Body of pancreas (tissue), 4 donors: ENCODE results near the gene FOXP1.

Experiments
- POLR2A ChIP-seq, 3 donors: fragments of 450-650 bp; IDR thresholded peaks; one replicate each; pipeline ENCODE4 v1.6.1; 2016; ENCODE audit warnings: antibody characterized with exemption in 3 of 3, mild to moderate bottlenecking in 2 of 3
- TF ChIP-seq, protein P1 (sequence below), 7 experiments: fragments of 450-650 bp in 4 of 7; fragments of 200-600 bp in 3 of 7; sonication (generic) in 3 of 7; IDR thresholded peaks; one replicate each; pipeline ENCODE4 v1.5.1; 2016 to 2019; ENCODE audit warnings: antibody characterized with exemption in 7 of 7

DNA sequence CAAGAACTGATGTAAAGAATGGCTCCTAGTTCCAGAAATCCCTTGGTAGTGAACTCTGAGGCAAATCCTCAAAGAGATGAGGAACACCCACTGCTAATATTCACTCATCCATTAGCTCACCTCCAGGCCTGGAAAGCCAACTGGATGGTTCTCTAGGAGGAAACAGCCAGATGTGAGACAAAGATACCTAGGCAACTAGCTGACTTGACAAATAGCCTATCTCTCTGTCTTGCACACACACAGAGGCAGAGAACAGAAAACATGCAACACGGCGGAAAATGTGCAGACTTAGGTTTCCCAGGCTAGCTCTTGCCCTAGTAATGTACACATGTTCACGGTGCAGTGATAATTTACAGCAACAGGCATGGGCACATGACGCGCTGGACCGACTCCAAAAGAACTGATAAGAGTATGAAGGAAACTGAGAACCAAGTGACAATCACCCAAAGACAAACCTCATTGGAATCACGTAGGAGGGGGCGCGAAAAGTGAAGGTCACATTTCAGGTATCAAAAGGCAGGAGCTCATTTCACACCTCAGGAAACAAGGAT lies 318.1 kb downstream of the FOXP1 start:
- TF ChIP-seq, protein P1, sequence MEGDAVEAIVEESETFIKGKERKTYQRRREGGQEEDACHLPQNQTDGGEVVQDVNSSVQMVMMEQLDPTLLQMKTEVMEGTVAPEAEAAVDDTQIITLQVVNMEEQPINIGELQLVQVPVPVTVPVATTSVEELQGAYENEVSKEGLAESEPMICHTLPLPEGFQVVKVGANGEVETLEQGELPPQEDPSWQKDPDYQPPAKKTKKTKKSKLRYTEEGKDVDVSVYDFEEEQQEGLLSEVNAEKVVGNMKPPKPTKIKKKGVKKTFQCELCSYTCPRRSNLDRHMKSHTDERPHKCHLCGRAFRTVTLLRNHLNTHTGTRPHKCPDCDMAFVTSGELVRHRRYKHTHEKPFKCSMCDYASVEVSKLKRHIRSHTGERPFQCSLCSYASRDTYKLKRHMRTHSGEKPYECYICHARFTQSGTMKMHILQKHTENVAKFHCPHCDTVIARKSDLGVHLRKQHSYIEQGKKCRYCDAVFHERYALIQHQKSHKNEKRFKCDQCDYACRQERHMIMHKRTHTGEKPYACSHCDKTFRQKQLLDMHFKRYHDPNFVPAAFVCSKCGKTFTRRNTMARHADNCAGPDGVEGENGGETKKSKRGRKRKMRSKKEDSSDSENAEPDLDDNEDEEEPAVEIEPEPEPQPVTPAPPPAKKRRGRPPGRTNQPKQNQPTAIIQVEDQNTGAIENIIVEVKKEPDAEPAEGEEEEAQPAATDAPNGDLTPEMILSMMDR (IDR thresholded peaks at IDR 0.05), result no peak
- TF ChIP-seq POLR2A (IDR thresholded peaks at IDR 0.05), result no peak
